ENCODE measurements around the gene NEIL3. TPM values are rescaled to one million over a fixed set of nuclear protein-coding genes. Genes with fewer than 3 reads are reported as not detected.

NEIL3 gene
- total RNA-seq, 1 donor from 2014 or later: 0.11 TPM

- TF ChIP-seq CTCF (IDR thresholded peaks at IDR 0.05; ENCODE audit: borderline replicate concordance): no peak
- intact Hi-C loops (cut with micrococcal nuclease): no loop called here
- Histone ChIP-seq H3K27me3 (ENCODE audit: low read depth) (no peaks in the 10 kb centered on the region), H3K4me1 (peaks cover 11% of the 10 kb centered on the region), H3K4me3 (no peak overlapping the region), H3K36me3 (no peaks in the 10 kb centered on the region), H3K9me3 (replicated peaks) (no peaks in the 10 kb centered on the region), H3K27ac (replicated peaks) (no peak overlapping the region)
- DNase-seq: no peak
Measured at GRCh38 chr4:177313263-177313662, 3.6 kb downstream of the NEIL3 start.

- intact Hi-C loops (cut with micrococcal nuclease): no loop called here
- H3K27me3 ChIP-seq (ENCODE audit: low read depth): no peaks in the 10 kb centered on the region
- no peak for TF ChIP-seq CTCF (IDR thresholded peaks at IDR 0.05; ENCODE audit: borderline replicate concordance)
- no peak overlapping the region for H3K27ac ChIP-seq (replicated peaks)
- no peak overlapping the region for H3K4me3 ChIP-seq
- DNase-seq: no peak
- no peaks in the 10 kb centered on the region for H3K4me1 ChIP-seq
- H3K9me3 ChIP-seq (replicated peaks): no peaks in the 10 kb centered on the region
- H3K36me3 ChIP-seq: no peaks in the 10 kb centered on the region
Measured at GRCh38 chr4:177315767-177316464, 6.2 kb downstream of the NEIL3 start.

GRCh38 chr4:177320721-177321120, 11.0 kb downstream of the NEIL3 start:
- intact Hi-C loops (cut with micrococcal nuclease): no loop called here
- H3K36me3 ChIP-seq: no peaks in the 10 kb centered on the region
- TF ChIP-seq CTCF (IDR thresholded peaks at IDR 0.05; ENCODE audit: borderline replicate concordance): no peak
- H3K27me3 ChIP-seq (ENCODE audit: low read depth): no peaks in the 10 kb centered on the region
- H3K27ac ChIP-seq (replicated peaks): no peak overlapping the region
- no peak for DNase-seq
- no peak overlapping the region for H3K4me3 ChIP-seq
- no peaks in the 10 kb centered on the region for H3K9me3 ChIP-seq (replicated peaks)
- H3K4me1 ChIP-seq: no peaks in the 10 kb centered on the region

- Histone ChIP-seq H3K9me3 (replicated peaks) (no peaks in the 10 kb centered on the region), H3K27ac (replicated peaks) (no peak overlapping the region), H3K36me3 (no peaks in the 10 kb centered on the region), H3K4me1 (no peaks in the 10 kb centered on the region), H3K4me3 (no peak overlapping the region), H3K27me3 (ENCODE audit: low read depth) (no peaks in the 10 kb centered on the region)
- no peak for TF ChIP-seq CTCF (IDR thresholded peaks at IDR 0.05; ENCODE audit: borderline replicate concordance)
- DNase-seq: no peak
- intact Hi-C loops (cut with micrococcal nuclease): no loop called here
Measured at GRCh38 chr4:177321647-177322046, 12.0 kb downstream of the NEIL3 start.

- H3K4me1 ChIP-seq: no peaks in the 10 kb centered on the region
- H3K4me3 ChIP-seq: no peak overlapping the region
- intact Hi-C loops (cut with micrococcal nuclease): no loop called here
- TF ChIP-seq CTCF (IDR thresholded peaks at IDR 0.05; ENCODE audit: borderline replicate concordance): no peak
- no peak overlapping the region for H3K27ac ChIP-seq (replicated peaks)
- no peaks in the 10 kb centered on the region for H3K27me3 ChIP-seq (ENCODE audit: low read depth)
- H3K36me3 ChIP-seq: no peaks in the 10 kb centered on the region
- no peaks in the 10 kb centered on the region for H3K9me3 ChIP-seq (replicated peaks)
- no peak for DNase-seq
Measured at GRCh38 chr4:177322266-177322665, 12.6 kb downstream of the NEIL3 start.

Data from left ventricle myocardium inferior (tissue), 1 donor.